Stomach (tissue), 4 donors: ENCODE measurements around the gene MKRN2OS.

ENCODE experiments used
- EP300 ChIP-seq: sonication (generic); formaldehyde crosslinking; IDR thresholded peaks from one replicate; pipeline ENCODE4 v1.6.1; 2017; ENCODE audit warnings: antibody characterized with exemption
- POLR2A ChIP-seq, 4 donors: fragments of 450-650 bp; IDR thresholded peaks; one replicate each; pipeline ENCODE4 v1.6.1; 2016; ENCODE audit warnings: antibody characterized with exemption in 4 of 4, control low read depth in 2 of 4, mild to moderate bottlenecking in 1 of 4, moderate library complexity in 1 of 4
- POLR2AphosphoS5 ChIP-seq, 3 donors: sonication (generic); formaldehyde crosslinking; IDR thresholded peaks; one replicate each; pipeline ENCODE4 v1.6.1; 2016; ENCODE audit warnings: antibody characterized with exemption in 3 of 3
- TF ChIP-seq, protein P1 (sequence below), 7 experiments: fragments of 450-650 bp in 4 of 7; fragments of 200-600 bp in 3 of 7; sonication (generic) in 3 of 7; IDR thresholded peaks; one replicate each; pipeline ENCODE4 v1.5.1; 2016 to 2019; ENCODE audit warnings: antibody characterized with exemption in 7 of 7, control low read depth in 2 of 7, mild to moderate bottlenecking in 1 of 7

DNA sequence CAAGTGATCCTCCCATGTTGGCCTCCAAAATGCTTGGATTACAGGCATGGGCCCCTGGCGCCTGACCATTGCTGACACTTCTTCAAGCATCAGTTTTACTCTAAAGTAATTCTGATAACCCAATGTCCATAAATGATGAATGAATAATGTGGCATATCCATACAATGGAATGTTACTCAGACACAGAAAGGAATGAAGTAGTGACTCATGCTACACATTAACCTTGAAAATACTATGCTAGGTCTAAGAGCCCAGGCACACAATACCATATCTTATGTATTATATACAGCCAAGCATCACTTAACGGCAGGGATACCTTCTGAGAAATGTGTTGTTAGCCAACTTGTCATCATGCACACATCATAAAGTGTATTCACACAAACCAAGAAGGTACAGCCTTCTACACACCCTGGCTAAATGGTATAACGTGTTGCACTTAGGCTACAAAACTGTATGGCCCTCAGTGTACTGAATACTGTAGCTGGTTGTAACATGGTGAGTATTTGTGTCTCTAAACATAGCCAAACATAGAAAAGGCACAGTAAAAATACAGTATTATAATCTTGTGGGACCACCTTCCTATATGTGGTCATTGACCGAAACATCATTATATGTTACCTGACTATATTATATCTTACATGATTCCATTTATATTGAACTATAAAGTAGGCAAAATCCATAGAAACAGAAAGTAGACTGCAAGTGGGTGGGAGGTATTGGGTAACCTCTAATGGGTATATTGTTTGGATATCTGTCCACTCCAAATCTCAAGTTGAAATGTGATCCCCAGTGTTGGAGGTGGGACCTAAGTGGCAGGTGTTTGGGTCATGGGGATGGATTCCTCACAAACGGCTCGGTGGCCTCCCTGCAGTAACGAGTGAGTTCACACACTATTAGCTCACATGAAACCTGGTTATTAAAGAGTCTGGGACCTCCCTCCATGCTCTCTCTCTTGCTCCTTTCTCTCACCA is 43.0 kb upstream of the MKRN2OS start:
- TF ChIP-seq, protein P1, sequence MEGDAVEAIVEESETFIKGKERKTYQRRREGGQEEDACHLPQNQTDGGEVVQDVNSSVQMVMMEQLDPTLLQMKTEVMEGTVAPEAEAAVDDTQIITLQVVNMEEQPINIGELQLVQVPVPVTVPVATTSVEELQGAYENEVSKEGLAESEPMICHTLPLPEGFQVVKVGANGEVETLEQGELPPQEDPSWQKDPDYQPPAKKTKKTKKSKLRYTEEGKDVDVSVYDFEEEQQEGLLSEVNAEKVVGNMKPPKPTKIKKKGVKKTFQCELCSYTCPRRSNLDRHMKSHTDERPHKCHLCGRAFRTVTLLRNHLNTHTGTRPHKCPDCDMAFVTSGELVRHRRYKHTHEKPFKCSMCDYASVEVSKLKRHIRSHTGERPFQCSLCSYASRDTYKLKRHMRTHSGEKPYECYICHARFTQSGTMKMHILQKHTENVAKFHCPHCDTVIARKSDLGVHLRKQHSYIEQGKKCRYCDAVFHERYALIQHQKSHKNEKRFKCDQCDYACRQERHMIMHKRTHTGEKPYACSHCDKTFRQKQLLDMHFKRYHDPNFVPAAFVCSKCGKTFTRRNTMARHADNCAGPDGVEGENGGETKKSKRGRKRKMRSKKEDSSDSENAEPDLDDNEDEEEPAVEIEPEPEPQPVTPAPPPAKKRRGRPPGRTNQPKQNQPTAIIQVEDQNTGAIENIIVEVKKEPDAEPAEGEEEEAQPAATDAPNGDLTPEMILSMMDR (IDR thresholded peaks at IDR 0.05), result no peak
- TF ChIP-seq POLR2AphosphoS5 (IDR thresholded peaks at IDR 0.05) (no peak), EP300 (no peak), POLR2A (IDR thresholded peaks at IDR 0.05) (no peak)
